ENCODE data around the gene UNC45A. TPM values are rescaled to one million over a fixed set of nuclear protein-coding genes. Genes with fewer than 3 reads are reported as not detected.

UNC45A gene
- total RNA-seq: 51.6 and 52.5 TPM in 2 replicates

GRCh38 chr15:90934949-90935751 lies at the start of gene UNC45A:
Gene UNC45A, plus strand, starts transcription at chr15:90935285. Its CDS starts 40 bp downstream, at chr15:90935325.

DNA sequence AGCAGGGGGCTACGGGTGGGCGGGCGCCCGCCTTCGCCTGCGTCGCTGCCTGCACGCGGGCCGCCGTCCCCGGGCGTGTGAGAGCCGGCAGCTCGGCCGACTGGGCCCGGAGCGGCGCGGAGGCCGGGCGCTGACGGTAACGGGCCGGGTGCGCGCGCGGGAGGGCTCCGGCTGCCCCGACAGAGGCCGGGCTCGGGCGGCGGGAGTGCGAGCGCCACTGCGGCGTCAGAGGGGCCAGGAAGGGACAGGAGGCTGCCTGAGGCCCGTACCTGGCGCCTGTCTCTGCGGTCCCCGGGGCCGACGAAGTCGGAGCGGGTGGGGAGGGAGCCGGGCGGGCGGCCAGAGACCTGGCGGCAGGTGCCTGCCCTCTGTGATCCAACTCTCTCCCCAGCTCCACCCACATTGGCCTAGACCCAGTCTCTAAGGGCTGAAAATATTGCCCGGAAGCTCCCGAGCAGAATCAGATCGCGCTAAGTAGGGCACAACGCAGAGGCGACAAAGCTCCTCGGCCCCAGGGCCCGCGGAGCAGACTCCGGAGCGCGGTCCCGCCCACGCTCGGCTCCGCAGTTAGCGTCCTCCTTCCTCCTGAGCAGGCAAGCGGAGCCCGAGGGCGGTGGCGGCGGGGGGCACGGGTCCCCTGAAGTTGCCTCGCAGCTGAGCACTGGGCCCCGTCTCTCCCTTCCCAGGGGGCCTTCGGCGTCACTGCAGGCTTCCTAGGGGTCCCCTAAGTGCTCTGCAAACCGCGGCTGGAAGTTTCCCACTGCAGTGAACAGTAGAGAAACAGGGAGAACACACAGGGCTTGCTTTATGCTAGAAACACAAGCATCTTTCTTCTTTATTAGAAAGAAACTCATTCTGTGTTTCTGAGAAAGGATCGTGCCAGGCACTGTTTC lies 32.0 kb upstream of the UNC45A start, which contains the start of gene MAN2A2:
Gene MAN2A2 (plus strand): TSS at position 463 of the 893 bp plus-strand sequence. CDS start 906 bp downstream, outside the sequence.

DNA sequence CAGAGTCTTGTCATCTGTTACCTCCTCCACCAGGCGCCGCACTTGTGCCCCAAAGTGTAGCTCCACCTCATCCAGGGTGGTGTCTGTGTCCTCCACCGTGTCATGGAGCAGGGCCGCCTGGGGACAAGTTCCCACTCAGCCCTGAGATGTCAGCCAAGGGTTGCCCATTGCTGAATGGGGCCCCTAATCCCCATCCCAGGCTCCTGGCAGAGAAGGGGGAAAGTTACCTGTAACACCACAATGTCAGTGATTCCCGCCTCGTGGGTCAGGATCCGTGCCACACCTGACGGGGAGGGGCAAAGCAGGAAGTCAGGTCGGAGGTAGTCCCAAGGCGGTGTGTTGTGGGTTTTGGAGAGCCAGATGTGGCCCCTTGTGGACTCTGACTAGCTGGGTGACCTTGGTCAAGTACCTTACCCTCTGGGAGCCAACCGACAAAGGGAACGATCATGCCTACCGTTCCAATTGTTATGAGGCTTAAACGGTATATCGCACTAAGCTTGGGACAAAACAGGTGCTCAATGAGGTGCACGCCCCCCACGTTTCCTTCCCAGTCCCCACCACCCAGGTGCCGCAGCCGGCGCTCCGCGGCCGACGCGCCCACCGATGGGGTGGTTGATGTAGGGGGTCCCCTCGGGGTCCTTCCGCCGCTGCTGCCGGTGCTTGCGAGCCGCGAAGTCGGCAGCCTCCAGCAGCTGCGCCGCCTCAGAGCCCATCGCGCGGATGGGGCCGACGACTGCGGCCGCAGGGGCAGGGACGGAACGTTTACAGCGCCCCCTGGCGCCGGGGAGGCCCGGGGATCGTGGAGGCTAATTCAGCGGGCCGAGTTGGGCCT lies 3.0 kb upstream of the UNC45A start, which contains the start of gene HDDC3:
Gene HDDC3 (minus strand): TSS at position 722 of the 832 bp plus-strand sequence. CDS start 9 bp downstream, at position 713.

DNA sequence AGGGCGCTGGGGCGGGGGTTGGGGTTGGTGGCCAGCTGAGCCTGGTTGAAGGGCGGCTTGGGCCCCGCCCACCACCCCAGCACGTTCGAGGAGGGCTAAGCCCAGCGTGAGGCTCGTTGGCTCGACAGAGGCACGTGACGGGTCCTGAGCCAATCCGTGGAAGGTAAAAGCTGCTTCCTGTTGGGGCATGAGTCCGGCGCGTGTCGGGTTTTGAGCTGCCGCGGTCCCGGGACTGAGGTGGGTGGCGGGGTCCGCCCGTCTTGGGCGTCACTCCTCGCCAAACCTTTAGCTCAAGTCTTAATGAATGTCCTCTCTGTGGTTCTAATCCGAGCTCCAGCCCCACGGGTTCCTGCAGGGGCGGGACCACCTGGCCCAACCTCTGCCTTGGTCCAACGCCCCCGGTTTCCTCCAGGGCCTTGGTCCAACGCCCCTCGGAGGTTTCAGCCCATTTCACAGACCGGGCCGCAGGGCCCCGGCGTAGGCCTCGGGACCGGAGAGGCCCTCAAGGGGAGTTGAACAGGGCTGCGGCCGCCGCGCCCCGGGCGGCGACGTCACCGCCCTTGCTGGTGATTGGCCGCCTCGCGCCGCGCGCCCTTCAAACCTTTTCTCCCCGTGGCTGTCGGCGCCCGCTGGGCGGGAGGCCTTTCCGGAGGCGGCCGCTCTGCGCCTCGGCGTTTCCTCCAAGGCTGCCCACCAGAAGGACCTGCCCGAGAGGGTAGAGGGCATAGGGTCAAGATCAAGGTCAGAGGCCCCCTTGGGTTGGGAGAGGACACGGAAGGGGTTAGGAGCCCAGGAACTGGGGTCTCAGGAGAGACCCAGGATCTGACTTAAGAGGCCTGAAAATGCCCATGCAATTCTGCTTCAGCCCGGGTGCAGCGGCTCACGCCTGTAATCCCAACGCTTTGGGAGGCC lies 19.9 kb downstream of the UNC45A start, which contains the start of gene RCCD1:
Gene RCCD1 (plus strand): TSS at position 173 of the 912 bp plus-strand sequence. CDS start 1,851 bp downstream, outside the sequence.

GRCh38 chr15:90994417-90995311 lies 59.6 kb downstream of the UNC45A start, which contains the start of gene PRC1:
Gene PRC1, minus strand, starts transcription at chr15:90994535. Its CDS starts 118 bp downstream, at chr15:90994417.

Other genes with a start within 250 kb of the UNC45A start
- 7.6 and 8.4 TPM in 2 replicates for gene BLM, start 217.9 kb upstream of the UNC45A start, total RNA-seq
- 34.6 and 35.8 TPM in 2 replicates for gene FURIN, start 66.7 kb upstream of the UNC45A start, total RNA-seq
- 20.0 and 28.2 TPM in 2 replicates for gene FES, start 50.8 kb upstream of the UNC45A start, total RNA-seq
- 5.7 and 11.7 TPM in 2 replicates for gene MAN2A2, start 32.0 kb upstream of the UNC45A start, total RNA-seq
- gene HDDC3, start 2.7 kb upstream of the UNC45A start, total RNA-seq: 30.6 and 37.5 TPM in 2 replicates
- 25.2 and 29.6 TPM in 2 replicates for gene RCCD1, start 19.6 kb downstream of the UNC45A start, total RNA-seq
- 172 and 246 TPM in 2 replicates for gene PRC1, start 59.2 kb downstream of the UNC45A start, total RNA-seq
- gene VPS33B, start 87.3 kb downstream of the UNC45A start, total RNA-seq: 10.6 and 11.3 TPM in 2 replicates
- not detected in 2 replicates for gene SV2B, start 165.0 kb downstream of the UNC45A start, total RNA-seq

All from bronchus fibroblast of lung (primary cell).